CD14-positive monocyte (primary cell): ENCODE data around the gene CBLB. TPM values are rescaled to one million over a fixed set of nuclear protein-coding genes. Genes with fewer than 3 reads are reported as not detected.

ENCODE experiments used
- DNase-seq, 3 donors: peaks; one replicate each; pipeline ENCODE4 v3.0.0-alpha.2; 2011 to 2022
- H2AFZ ChIP-seq: 2 replicates; pipeline ENCODE4 v1.6.0; 2012; ENCODE audit warnings: mild to moderate bottlenecking, low read depth, low read length, inconsistent platforms; ENCODE audit not compliant: insufficient read depth, poor library complexity, severe bottlenecking
- H3K27ac ChIP-seq, 2 donors: 1 replicate in 1 of 2; 2 replicates in 1 of 2; pipeline ENCODE4 v1.5.1; 2012 to 2013; ENCODE audit warnings: low read length in 2 of 2, control low read depth in 1 of 2, inconsistent platforms in 1 of 2, low read depth in 1 of 2, mild to moderate bottlenecking in 1 of 2
- H3K27me3 ChIP-seq, 2 donors: one replicate each; pipeline versions ENCODE4 v1.6.0 to v1.6.1; 2011 to 2013; ENCODE audit warnings: low read length in 2 of 2; ENCODE audit not compliant: control insufficient read depth in 2 of 2, insufficient read depth in 2 of 2
- H3K36me3 ChIP-seq, 2 donors: replicated peaks in 1 of 2; 1 replicate in 1 of 2; 2 replicates in 1 of 2; pipeline versions ENCODE4 v1.5.1 to v1.6.1; 2012 to 2013; ENCODE audit warnings: low read length in 2 of 2, control low read depth in 1 of 2, inconsistent platforms in 1 of 2, mild to moderate bottlenecking in 1 of 2; ENCODE audit not compliant: insufficient read depth in 2 of 2, control insufficient read depth in 1 of 2
- H3K4me1 ChIP-seq, 2 donors: 1 replicate in 1 of 2; 2 replicates in 1 of 2; pipeline versions ENCODE4 v1.5.1 to v1.6.1; 2012 to 2013; ENCODE audit warnings: low read length in 2 of 2, control low read depth in 1 of 2, inconsistent platforms in 1 of 2, mild to moderate bottlenecking in 1 of 2, moderate library complexity in 1 of 2; ENCODE audit not compliant: insufficient read depth in 2 of 2, control insufficient read depth in 1 of 2
- H3K4me2 ChIP-seq: replicated peaks from 2 replicates; pipeline ENCODE3; 2012; ENCODE audit warnings: low read length, moderate library complexity, mild to moderate bottlenecking; ENCODE audit not compliant: poor library complexity, severe bottlenecking; ENCODE audit errors: extremely low read depth
- H3K4me3 ChIP-seq, 3 experiments: fragments of 200-600 bp in 1 of 3; sonication (generic) in 1 of 3; replicated peaks in 1 of 3; 1 replicate in 2 of 3; 2 replicates in 1 of 3; pipeline ENCODE4 v1.5.1; 2011 to 2013; ENCODE audit warnings: low read length in 3 of 3, mild to moderate bottlenecking in 3 of 3, control low read depth in 2 of 3, low read depth in 2 of 3, inconsistent platforms in 1 of 3, moderate library complexity in 1 of 3
- H3K79me2 ChIP-seq: 2 replicates; pipeline ENCODE4 v1.6.0; 2012; ENCODE audit warnings: mild to moderate bottlenecking, control low read depth, inconsistent platforms, low read length, moderate library complexity; ENCODE audit not compliant: insufficient read depth
- H3K9ac ChIP-seq: 2 replicates; pipeline ENCODE4 v1.6.0; 2017; ENCODE audit warnings: low read length, mild to moderate bottlenecking; ENCODE audit not compliant: insufficient read depth, poor library complexity, severe bottlenecking
- H3K9me3 ChIP-seq, 2 donors: replicated peaks in 1 of 2; 1 replicate in 1 of 2; 2 replicates in 1 of 2; pipeline versions ENCODE4 v1.5.1 to v1.6.1; 2012 to 2013; ENCODE audit warnings: low read length in 2 of 2, control low read depth in 1 of 2; ENCODE audit not compliant: control insufficient read depth in 1 of 2, insufficient read depth in 1 of 2
- H4K20me1 ChIP-seq: 2 replicates; pipeline ENCODE4 v1.6.0; 2012; ENCODE audit warnings: mild to moderate bottlenecking, low read length, control low read depth, moderate library complexity; ENCODE audit not compliant: insufficient read depth
- H3K27ac Mint-ChIP-seq, 7 donors: one replicate each; pipeline ENCODE4 v1.8.0; 2020; ENCODE audit warnings: mild to moderate bottlenecking in 7 of 7, mixed read lengths in 7 of 7, moderate library complexity in 6 of 7, inconsistent platforms in 2 of 7
- H3K27me3 Mint-ChIP-seq, 3 donors: one replicate each; pipeline ENCODE4 v1.8.0; 2021 to 2022; ENCODE audit warnings: low read depth in 3 of 3, mild to moderate bottlenecking in 3 of 3, mixed read lengths in 3 of 3, moderate library complexity in 3 of 3, inconsistent platforms in 1 of 3
- H3K36me3 Mint-ChIP-seq, 2 donors: one replicate each; pipeline ENCODE4 v1.8.0; 2020; ENCODE audit warnings: mixed read lengths in 2 of 2, inconsistent platforms in 1 of 2, mild to moderate bottlenecking in 1 of 2
- H3K4me1 Mint-ChIP-seq: one replicate; pipeline ENCODE4 v1.8.0; 2020; ENCODE audit warnings: mild to moderate bottlenecking, mixed read lengths
- H3K4me3 Mint-ChIP-seq, 2 donors: one replicate each; pipeline ENCODE4 v1.8.0; 2020; ENCODE audit warnings: mild to moderate bottlenecking in 2 of 2, mixed read lengths in 2 of 2, moderate library complexity in 1 of 2
- H3K9me3 Mint-ChIP-seq, 7 donors: one replicate each; pipeline ENCODE4 v1.8.0; 2020 to 2022; ENCODE audit warnings: mixed read lengths in 7 of 7, mild to moderate bottlenecking in 6 of 7, moderate library complexity in 6 of 7, inconsistent platforms in 2 of 7
- CTCF ChIP-seq: fragments of 200-600 bp; IDR thresholded peaks from one replicate; pipeline ENCODE4 v1.8.0; 2022; ENCODE audit warnings: antibody characterized with exemption, mild to moderate bottlenecking
- WGBS: methylation state at CpG from one replicate; pipeline ENCODE4 v1.1.5; 2013; ENCODE audit warnings: missing lambda C conversion rate; ENCODE audit not compliant: insufficient coverage; 5-methylcytosine and 5-hydroxymethylcytosine counted together
- intact Hi-C, 2 donors: fragments of 100-400 bp; cut with micrococcal nuclease; formaldehyde crosslinking; loops; one replicate each; pipeline versions ENCODE4 v1.15.0 to v1.15.1; 2023
- polyA plus RNA-seq, 3 donors: library from polyadenylated mRNA; depleted of rRNA in 1 of 3; unstranded in 2 of 3; stranded (reverse) in 1 of 3; fragments of 300-500 nt in 2 of 3; fragments of >200 nt in 1 of 3; fragmentation: Illumina TruSeq in 2 of 3; gene quantifications; 1 replicate in 2 of 3; 2 replicates in 1 of 3; pipeline ENCODE4 v1.2.3, GENCODE V29; 2012 to 2021

The CBLB gene
- polyA plus RNA-seq, 3 donors = 1.6 to 8.1 (median 3.6) TPM

GRCh38 chr3:105661461-105661860 is 207.4 kb downstream of the CBLB start:
- no peak for DNase-seq
- H3K27me3 ChIP-seq = no peaks in the 10 kb centered on the region
- H3K9ac ChIP-seq = no peak overlapping the region
- Mint-ChIP-seq H3K36me3 (peaks cover 35 to 37% of the 10 kb centered on the region in 2 donors), H3K27ac (no peak overlapping the region), H3K4me3 (no peak overlapping the region), H3K9me3 (peaks cover 0 to 2% (median 0%) of the 10 kb centered on the region in 7 donors), H3K4me1 (no peaks in the 10 kb centered on the region), H3K27me3 (no peaks in the 10 kb centered on the region)
- no peaks in the 10 kb centered on the region for H4K20me1 ChIP-seq
- peaks cover 5 to 25% of the 10 kb centered on the region in 2 donors for H3K36me3 ChIP-seq
- intact Hi-C loops = no loop called here
- no CpG with 5 or more reads among the region's 3 CpGs for WGBS
- no peaks in the 10 kb centered on the region for H3K79me2 ChIP-seq
- H3K4me2 ChIP-seq = no peak overlapping the region
- no peak overlapping the region for H3K4me3 ChIP-seq
- no peak overlapping the region for H2AFZ ChIP-seq
- no peak overlapping the region for H3K27ac ChIP-seq
- TF ChIP-seq CTCF = no peak
- no peaks in the 10 kb centered on the region for H3K9me3 ChIP-seq
- H3K4me1 ChIP-seq = no peaks in the 10 kb centered on the region

- peaks cover 3 to 17% of the 10 kb centered on the region in 2 donors for H3K36me3 ChIP-seq
- intact Hi-C loops = no loop called here
- no peaks in the 10 kb centered on the region for H3K27me3 Mint-ChIP-seq
- no peak overlapping the region for H3K9ac ChIP-seq
- TF ChIP-seq CTCF = no peak
- H3K4me1 Mint-ChIP-seq = no peaks in the 10 kb centered on the region
- H3K27ac ChIP-seq = no peak overlapping the region
- no peaks in the 10 kb centered on the region for H3K79me2 ChIP-seq
- no peaks in the 10 kb centered on the region for H3K4me1 ChIP-seq
- H2AFZ ChIP-seq = no peak overlapping the region
- H3K36me3 Mint-ChIP-seq = peaks cover 22 to 27% of the 10 kb centered on the region in 2 donors
- H4K20me1 ChIP-seq = no peaks in the 10 kb centered on the region
- WGBS = no CpG with 5 or more reads among the region's 1 CpG
- no peak overlapping the region for H3K4me3 ChIP-seq
- no peak for DNase-seq
- H3K27ac Mint-ChIP-seq = no peak overlapping the region
- H3K4me3 Mint-ChIP-seq = no peak overlapping the region
- H3K27me3 ChIP-seq = no peaks in the 10 kb centered on the region
- no peaks in the 10 kb centered on the region for H3K9me3 ChIP-seq
- H3K4me2 ChIP-seq = no peak overlapping the region
- H3K9me3 Mint-ChIP-seq = peaks cover 0 to 2% (median 0%) of the 10 kb centered on the region in 7 donors
These were observed 211.9 kb downstream of the CBLB start for GRCh38 chr3:105656651-105657504.
